ENCODE measurements around the gene NKX2-1. TPM values are rescaled to one million over a fixed set of nuclear protein-coding genes. Genes with fewer than 3 reads are reported as not detected.

The NKX2-1 gene
- total RNA-seq, 1 donor from 2014 or later: not detected

GRCh38 chr14:36508418-36509068 is 11.5 kb downstream of the NKX2-1 start:
- Mint-ChIP-seq H3K27ac (ENCODE audit: unreplicated experiment) (no peak overlapping the region), H3K4me3 (ENCODE audit: unreplicated experiment) (no peak overlapping the region), H3K9me3 (ENCODE audit: unreplicated experiment) (no peaks in the 10 kb centered on the region), H3K4me1 (ENCODE audit: unreplicated experiment) (peaks cover 7% of the 10 kb centered on the region), H3K36me3 (ENCODE audit: unreplicated experiment) (no peaks in the 10 kb centered on the region), H3K27me3 (ENCODE audit: unreplicated experiment) (peaks cover 81% of the 10 kb centered on the region)
- no peak for DNase-seq (ENCODE audit: extremely low spot score, unreplicated experiment)
- TF ChIP-seq, protein P1, sequence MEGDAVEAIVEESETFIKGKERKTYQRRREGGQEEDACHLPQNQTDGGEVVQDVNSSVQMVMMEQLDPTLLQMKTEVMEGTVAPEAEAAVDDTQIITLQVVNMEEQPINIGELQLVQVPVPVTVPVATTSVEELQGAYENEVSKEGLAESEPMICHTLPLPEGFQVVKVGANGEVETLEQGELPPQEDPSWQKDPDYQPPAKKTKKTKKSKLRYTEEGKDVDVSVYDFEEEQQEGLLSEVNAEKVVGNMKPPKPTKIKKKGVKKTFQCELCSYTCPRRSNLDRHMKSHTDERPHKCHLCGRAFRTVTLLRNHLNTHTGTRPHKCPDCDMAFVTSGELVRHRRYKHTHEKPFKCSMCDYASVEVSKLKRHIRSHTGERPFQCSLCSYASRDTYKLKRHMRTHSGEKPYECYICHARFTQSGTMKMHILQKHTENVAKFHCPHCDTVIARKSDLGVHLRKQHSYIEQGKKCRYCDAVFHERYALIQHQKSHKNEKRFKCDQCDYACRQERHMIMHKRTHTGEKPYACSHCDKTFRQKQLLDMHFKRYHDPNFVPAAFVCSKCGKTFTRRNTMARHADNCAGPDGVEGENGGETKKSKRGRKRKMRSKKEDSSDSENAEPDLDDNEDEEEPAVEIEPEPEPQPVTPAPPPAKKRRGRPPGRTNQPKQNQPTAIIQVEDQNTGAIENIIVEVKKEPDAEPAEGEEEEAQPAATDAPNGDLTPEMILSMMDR (IDR thresholded peaks at IDR 0.05): no peak

GRCh38 chr14:36507847-36508417 is 12.1 kb downstream of the NKX2-1 start:
- no peak for DNase-seq (ENCODE audit: extremely low spot score, unreplicated experiment)
- peaks cover 7% of the 10 kb centered on the region for H3K4me1 Mint-ChIP-seq (ENCODE audit: unreplicated experiment)
- no peaks in the 10 kb centered on the region for H3K9me3 Mint-ChIP-seq (ENCODE audit: unreplicated experiment)
- H3K36me3 Mint-ChIP-seq (ENCODE audit: unreplicated experiment): no peaks in the 10 kb centered on the region
- H3K4me3 Mint-ChIP-seq (ENCODE audit: unreplicated experiment): no peak overlapping the region
- TF ChIP-seq, protein P1 (IDR thresholded peaks at IDR 0.05): no peak
- H3K27ac Mint-ChIP-seq (ENCODE audit: unreplicated experiment): no peak overlapping the region
- H3K27me3 Mint-ChIP-seq (ENCODE audit: unreplicated experiment): peaks cover 82% of the 10 kb centered on the region

GRCh38 chr14:36506732-36507614 is 13.1 kb downstream of the NKX2-1 start:
- no peak overlapping the region for H3K27ac Mint-ChIP-seq (ENCODE audit: unreplicated experiment)
- no peak for DNase-seq (ENCODE audit: extremely low spot score, unreplicated experiment)
- no peak overlapping the region for H3K4me3 Mint-ChIP-seq (ENCODE audit: unreplicated experiment)
- no peaks in the 10 kb centered on the region for H3K9me3 Mint-ChIP-seq (ENCODE audit: unreplicated experiment)
- H3K27me3 Mint-ChIP-seq (ENCODE audit: unreplicated experiment): peaks cover 82% of the 10 kb centered on the region
- TF ChIP-seq, protein P1 (IDR thresholded peaks at IDR 0.05): no peak
- H3K36me3 Mint-ChIP-seq (ENCODE audit: unreplicated experiment): no peaks in the 10 kb centered on the region
- peaks cover 7% of the 10 kb centered on the region for H3K4me1 Mint-ChIP-seq (ENCODE audit: unreplicated experiment)

DNA sequence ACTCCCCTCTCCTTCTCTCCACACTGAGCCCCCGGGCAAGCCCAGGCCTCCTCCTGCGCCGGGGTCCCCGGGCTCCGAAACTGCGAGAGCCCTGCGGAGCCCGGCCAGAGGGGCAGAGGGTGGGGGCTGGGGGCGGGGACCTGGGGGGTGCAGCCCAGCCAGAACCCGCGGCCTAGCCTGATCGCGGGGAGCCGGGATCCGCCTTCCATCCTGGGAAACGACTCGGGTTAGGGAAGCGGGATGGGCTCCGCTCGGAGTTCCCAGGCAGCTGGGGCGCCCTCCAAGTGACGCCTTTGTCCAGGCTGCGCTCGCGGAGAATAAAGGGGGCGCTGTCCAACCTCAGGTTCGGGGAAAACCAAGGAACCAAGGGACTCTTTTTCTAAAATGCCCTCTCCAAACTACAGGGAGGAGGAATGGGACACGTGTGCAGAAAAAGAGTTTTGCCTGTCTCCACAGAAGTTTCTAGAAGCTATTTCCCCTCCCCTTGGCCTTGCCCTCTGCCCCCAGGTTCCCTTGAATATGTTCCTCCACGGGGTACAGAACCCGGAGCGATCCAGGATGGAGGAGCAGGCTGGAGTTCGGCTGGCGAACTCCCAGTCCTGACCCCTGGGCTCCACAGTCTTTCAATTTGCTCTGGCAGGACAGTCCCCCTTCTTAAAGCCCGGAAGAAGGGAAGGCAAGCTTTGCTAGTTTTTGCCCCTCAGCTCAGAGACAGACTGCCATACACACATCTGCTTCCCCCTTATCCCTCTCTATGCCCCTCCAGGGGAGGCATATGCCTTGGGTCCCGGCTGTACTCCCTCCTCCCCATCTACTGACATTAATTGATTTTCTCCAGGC is 13.9 kb downstream of the NKX2-1 start:
- H3K27ac Mint-ChIP-seq (ENCODE audit: unreplicated experiment): no peak overlapping the region
- peaks cover 87% of the 10 kb centered on the region for H3K27me3 Mint-ChIP-seq (ENCODE audit: unreplicated experiment)
- no peaks in the 10 kb centered on the region for H3K36me3 Mint-ChIP-seq (ENCODE audit: unreplicated experiment)
- no peaks in the 10 kb centered on the region for H3K9me3 Mint-ChIP-seq (ENCODE audit: unreplicated experiment)
- H3K4me3 Mint-ChIP-seq (ENCODE audit: unreplicated experiment): no peak overlapping the region
- H3K4me1 Mint-ChIP-seq (ENCODE audit: unreplicated experiment): peaks cover 7% of the 10 kb centered on the region
- no peak for DNase-seq (ENCODE audit: extremely low spot score, unreplicated experiment)
- TF ChIP-seq, protein P1 (IDR thresholded peaks at IDR 0.05): no peak
